Neuronal stem cell (in vitro differentiated cells): ENCODE results near the gene HS3ST3B1.

ENCODE experiments used
- DNase-seq: peaks from one replicate; pipeline ENCODE4 v3.0.0-alpha.2; 2013; ENCODE audit warnings: low spot score
- H2AFZ ChIP-seq: one replicate; pipeline ENCODE4 v1.6.1; 2013; ENCODE audit warnings: mild to moderate bottlenecking, low read length, inconsistent platforms
- H2AK5ac ChIP-seq: 2 replicates; pipeline ENCODE4 v1.6.1; 2013; ENCODE audit warnings: low read depth, mild to moderate bottlenecking, inconsistent platforms, low read length, moderate library complexity, mixed read lengths
- H2BK120ac ChIP-seq: 2 replicates; pipeline ENCODE4 v1.6.1; 2013; ENCODE audit warnings: low read depth, mild to moderate bottlenecking, inconsistent platforms, low read length, moderate library complexity, mixed read lengths
- H2BK12ac ChIP-seq: one replicate; pipeline ENCODE4 v1.6.1; 2013; ENCODE audit warnings: low read length, inconsistent platforms
- H2BK15ac ChIP-seq: 2 replicates; pipeline ENCODE4 v1.6.1; 2013; ENCODE audit warnings: mild to moderate bottlenecking, low read length, inconsistent platforms, mixed read lengths
- H2BK5ac ChIP-seq: one replicate; pipeline ENCODE4 v1.6.1; 2013; ENCODE audit warnings: inconsistent platforms, mild to moderate bottlenecking, low read length, moderate library complexity
- H3K14ac ChIP-seq: one replicate; pipeline ENCODE4 v1.6.1; 2013; ENCODE audit warnings: low read length, inconsistent platforms
- H3K18ac ChIP-seq: 2 replicates; pipeline ENCODE4 v1.6.1; 2013; ENCODE audit warnings: low read length, inconsistent platforms
- H3K23ac ChIP-seq: 2 replicates; pipeline ENCODE4 v1.6.1; 2013; ENCODE audit warnings: low read depth, mild to moderate bottlenecking, mixed read lengths, low read length, inconsistent platforms; ENCODE audit not compliant: poor library complexity
- H3K27ac ChIP-seq: replicated peaks from 3 replicates; pipeline ENCODE4 v1.5.1; 2013; ENCODE audit warnings: low read length, inconsistent platforms
- H3K27me3 ChIP-seq, 3 experiments: 2 replicates each; pipeline ENCODE4 v1.6.1; 2013; ENCODE audit warnings: low read length in 3 of 3, mild to moderate bottlenecking in 2 of 3, inconsistent platforms in 1 of 3, low read depth in 1 of 3, mixed read lengths in 1 of 3, moderate library complexity in 1 of 3; ENCODE audit not compliant: control insufficient read depth in 3 of 3, insufficient read depth in 3 of 3
- H3K36me3 ChIP-seq, 2 donors: replicated peaks in 1 of 2; 2 replicates each; pipeline ENCODE4 v1.6.1; 2013; ENCODE audit warnings: low read length in 2 of 2; ENCODE audit not compliant: control insufficient read depth in 2 of 2, insufficient read depth in 2 of 2
- H3K4ac ChIP-seq: 2 replicates; pipeline ENCODE4 v1.6.1; 2013; ENCODE audit warnings: inconsistent platforms, mild to moderate bottlenecking, low read length, moderate library complexity
- H3K4me1 ChIP-seq, 2 donors: 1 replicate in 1 of 2; 2 replicates in 1 of 2; pipeline ENCODE4 v1.6.1; 2013; ENCODE audit warnings: low read length in 2 of 2, low read depth in 1 of 2; ENCODE audit not compliant: control insufficient read depth in 2 of 2, insufficient read depth in 1 of 2
- H3K4me2 ChIP-seq: one replicate; pipeline ENCODE4 v1.6.1; 2013; ENCODE audit warnings: mild to moderate bottlenecking, low read length, inconsistent platforms; ENCODE audit not compliant: insufficient read depth, poor library complexity, severe bottlenecking
- H3K4me3 ChIP-seq, 2 donors: 2 replicates each; pipeline ENCODE4 v1.5.1; 2013; ENCODE audit warnings: low read length in 2 of 2, mild to moderate bottlenecking in 2 of 2, inconsistent platforms in 1 of 2, moderate library complexity in 1 of 2
- H3K79me1 ChIP-seq: one replicate; pipeline ENCODE4 v1.6.1; 2013; ENCODE audit warnings: low read depth, mild to moderate bottlenecking, inconsistent platforms, low read length, moderate library complexity
- H3K9ac ChIP-seq: one replicate; pipeline ENCODE4 v1.6.1; 2013; ENCODE audit warnings: mild to moderate bottlenecking, low read depth, low read length, inconsistent platforms; ENCODE audit not compliant: poor library complexity
- H3K9me3 ChIP-seq, 2 donors: replicated peaks in 1 of 2; 2 replicates each; pipeline versions ENCODE3 to v1.6.1; 2013; ENCODE audit warnings: low read length in 2 of 2, mild to moderate bottlenecking in 2 of 2, inconsistent platforms in 1 of 2, low read depth in 1 of 2, mixed read lengths in 1 of 2, moderate library complexity in 1 of 2; ENCODE audit not compliant: control insufficient read depth in 2 of 2, insufficient read depth in 1 of 2
- H4K8ac ChIP-seq: one replicate; pipeline ENCODE4 v1.6.1; 2013; ENCODE audit warnings: low read depth, mild to moderate bottlenecking, inconsistent platforms, low read length, moderate library complexity
- H4K91ac ChIP-seq: one replicate; pipeline ENCODE4 v1.6.1; 2013; ENCODE audit warnings: low read length, low read depth, mild to moderate bottlenecking, inconsistent platforms; ENCODE audit not compliant: poor library complexity
- WGBS, 2 donors: extraction: QIAGEN DNeasy Blood & Tissue Kit; methylation state at CpG; one replicate each; pipeline ENCODE4 v1.1.7; 2013; ENCODE audit warnings: missing lambda C conversion rate in 2 of 2, mixed read lengths in 1 of 2; ENCODE audit not compliant: insufficient read length in 2 of 2, insufficient replicate concordance in 1 of 2; ENCODE audit errors: extremely low coverage in 2 of 2; 5-methylcytosine and 5-hydroxymethylcytosine counted together

Gene HS3ST3B1

GRCh38 chr17:14270508-14270907, 30.4 kb upstream of the HS3ST3B1 start:
- no peak overlapping the region for H2BK5ac ChIP-seq
- H3K14ac ChIP-seq, result no peak overlapping the region
- H3K79me1 ChIP-seq, result no peaks in the 10 kb centered on the region
- no peak overlapping the region for H2AK5ac ChIP-seq
- H2BK12ac ChIP-seq, result no peak overlapping the region
- WGBS, 2 donors, result no CpG with 5 or more reads among the region's 2 CpGs
- H3K23ac ChIP-seq, result no peak overlapping the region
- no peak overlapping the region for H2AFZ ChIP-seq
- no peak overlapping the region for H3K4me3 ChIP-seq
- H3K36me3 ChIP-seq, result no peaks in the 10 kb centered on the region
- H2BK15ac ChIP-seq, result no peak overlapping the region
- no peak overlapping the region for H3K4me2 ChIP-seq
- no peaks in the 10 kb centered on the region for H3K4me1 ChIP-seq
- H4K91ac ChIP-seq, result no peak overlapping the region
- H3K27me3 ChIP-seq, result no peaks in the 10 kb centered on the region
- no peak overlapping the region for H3K18ac ChIP-seq
- no peak overlapping the region for H3K9ac ChIP-seq
- H3K4ac ChIP-seq, result no peak overlapping the region
- H4K8ac ChIP-seq, result no peak overlapping the region
- H2BK120ac ChIP-seq, result no peak overlapping the region
- peaks cover 0 to 3% of the 10 kb centered on the region in 2 donors for H3K9me3 ChIP-seq
- no peak overlapping the region for H3K27ac ChIP-seq
- DNase-seq, result no peak

- WGBS, 2 donors, result no CpG with 5 or more reads among the region's 2 CpGs
- H3K18ac ChIP-seq, result no peak overlapping the region
- no peak overlapping the region for H2BK5ac ChIP-seq
- DNase-seq, result no peak
- no peak overlapping the region for H3K4ac ChIP-seq
- no peak overlapping the region for H3K23ac ChIP-seq
- no peak overlapping the region for H2BK15ac ChIP-seq
- no peak overlapping the region for H4K91ac ChIP-seq
- H3K4me1 ChIP-seq, result no peaks in the 10 kb centered on the region
- no peaks in the 10 kb centered on the region for H3K36me3 ChIP-seq
- no peak overlapping the region for H3K14ac ChIP-seq
- H2BK120ac ChIP-seq, result no peak overlapping the region
- no peak overlapping the region for H3K4me3 ChIP-seq
- no peak overlapping the region for H3K27ac ChIP-seq
- H2AK5ac ChIP-seq, result no peak overlapping the region
- H3K4me2 ChIP-seq, result no peak overlapping the region
- H4K8ac ChIP-seq, result no peak overlapping the region
- no peak overlapping the region for H3K9ac ChIP-seq
- H3K9me3 ChIP-seq, result peaks cover 0 to 3% of the 10 kb centered on the region in 2 donors
- no peak overlapping the region for H2AFZ ChIP-seq
- H3K27me3 ChIP-seq, result no peaks in the 10 kb centered on the region
- no peaks in the 10 kb centered on the region for H3K79me1 ChIP-seq
- no peak overlapping the region for H2BK12ac ChIP-seq
These were observed 24.2 kb upstream of the HS3ST3B1 start for GRCh38 chr17:14276535-14277250.

DNA sequence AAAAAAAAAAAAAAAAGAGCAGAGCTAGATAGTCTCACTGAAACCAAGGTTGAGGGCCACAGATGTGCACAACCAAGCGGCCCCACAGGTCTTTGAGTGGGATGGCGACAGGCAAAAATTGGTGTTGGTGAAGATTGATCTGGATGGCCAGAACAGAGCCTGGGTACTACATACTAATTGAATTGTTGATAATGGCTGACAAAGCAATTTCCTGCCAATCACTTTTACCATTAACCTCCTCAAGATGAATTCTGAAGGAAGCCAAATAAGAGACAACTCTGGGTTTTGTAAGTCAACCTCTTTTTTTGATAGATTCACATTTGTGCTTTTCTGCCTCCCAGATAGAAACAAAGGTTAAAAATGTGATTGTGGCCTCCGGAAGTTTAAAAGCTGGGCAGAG, 19.4 kb upstream of the HS3ST3B1 start:
- DNase-seq, result no peak
- no peak overlapping the region for H3K18ac ChIP-seq
- H4K91ac ChIP-seq, result no peak overlapping the region
- H3K9ac ChIP-seq, result no peak overlapping the region
- H2AFZ ChIP-seq, result no peak overlapping the region
- H3K4ac ChIP-seq, result no peak overlapping the region
- H3K4me2 ChIP-seq, result no peak overlapping the region
- no peaks in the 10 kb centered on the region for H3K79me1 ChIP-seq
- no peak overlapping the region for H3K27ac ChIP-seq
- H2BK15ac ChIP-seq, result no peak overlapping the region
- H3K4me1 ChIP-seq, result peaks cover 0 to 1% of the 10 kb centered on the region in 2 donors
- no peaks in the 10 kb centered on the region for H3K9me3 ChIP-seq
- H4K8ac ChIP-seq, result no peak overlapping the region
- H3K36me3 ChIP-seq, result no peaks in the 10 kb centered on the region
- WGBS, 2 donors, result no CpG with 5 or more reads among the region's 3 CpGs
- H3K23ac ChIP-seq, result no peak overlapping the region
- H2AK5ac ChIP-seq, result no peak overlapping the region
- no peak overlapping the region for H2BK5ac ChIP-seq
- H2BK12ac ChIP-seq, result no peak overlapping the region
- H3K14ac ChIP-seq, result no peak overlapping the region
- H3K27me3 ChIP-seq, result peaks cover 0 to 6% (median 0%) of the 10 kb centered on the region in 3 experiments
- H3K4me3 ChIP-seq, result no peak overlapping the region
- no peak overlapping the region for H2BK120ac ChIP-seq

- H3K36me3 ChIP-seq, result no peaks in the 10 kb centered on the region
- no CpG with 5 or more reads among the region's 2 CpGs for WGBS, 2 donors
- H3K79me1 ChIP-seq, result no peaks in the 10 kb centered on the region
- H3K27me3 ChIP-seq, result peaks cover 0 to 6% (median 0%) of the 10 kb centered on the region in 3 experiments
- H3K4me1 ChIP-seq, result peaks cover 0 to 1% of the 10 kb centered on the region in 2 donors
- H2BK5ac ChIP-seq, result no peak overlapping the region
- no peak overlapping the region for H4K8ac ChIP-seq
- H3K14ac ChIP-seq, result no peak overlapping the region
- no peak overlapping the region for H3K23ac ChIP-seq
- H3K4me2 ChIP-seq, result no peak overlapping the region
- H2AK5ac ChIP-seq, result no peak overlapping the region
- H2BK120ac ChIP-seq, result no peak overlapping the region
- H3K4ac ChIP-seq, result no peak overlapping the region
- no peak overlapping the region for H2BK15ac ChIP-seq
- no peaks in the 10 kb centered on the region for H3K9me3 ChIP-seq
- DNase-seq, result no peak
- no peak overlapping the region for H3K9ac ChIP-seq
- no peak overlapping the region for H2AFZ ChIP-seq
- no peak overlapping the region for H4K91ac ChIP-seq
- H2BK12ac ChIP-seq, result no peak overlapping the region
- no peak overlapping the region for H3K27ac ChIP-seq
- H3K4me3 ChIP-seq, result no peak overlapping the region
- H3K18ac ChIP-seq, result no peak overlapping the region
These were observed 18.2 kb upstream of the HS3ST3B1 start for GRCh38 chr17:14282726-14283125.
